Psoas muscle (tissue), 8 donors: Measurements from ENCODE around the gene SPACA4. TPM values are rescaled to one million over a fixed set of nuclear protein-coding genes. Genes with fewer than 3 reads are reported as not detected.

Source experiments
- ATAC-seq, 4 donors: fragments of 200-7000 bp; cut with Tn5 transposase; one replicate each; pipeline ENCODE4 v1.9.1; 2020; ENCODE audit warnings: moderate library complexity in 3 of 4, mild to moderate bottlenecking in 2 of 4
- DNase-seq, 2 donors: peaks; one replicate each; pipeline ENCODE4 v3.0.0-alpha.2; 2020
- H3K27ac ChIP-seq: fragments of 200-600 bp; one replicate; pipeline ENCODE4 v1.8.0; 2022
- H3K27me3 ChIP-seq, 3 donors: fragments of 200-600 bp in 1 of 3; one replicate each; pipeline versions ENCODE4 v1.6.1 to v1.8.0; 2013 to 2022; ENCODE audit warnings: low read length in 2 of 3, mild to moderate bottlenecking in 2 of 3, moderate library complexity in 1 of 3; ENCODE audit not compliant: insufficient read depth in 3 of 3
- H3K36me3 ChIP-seq, 2 donors: fragments of 200-600 bp in 1 of 2; one replicate each; pipeline versions ENCODE4 v1.6.1 to v1.8.0; 2013 to 2022; ENCODE audit warnings: low read depth in 1 of 2, mild to moderate bottlenecking in 1 of 2, moderate library complexity in 1 of 2; ENCODE audit not compliant: insufficient read depth in 1 of 2
- H3K4me1 ChIP-seq: fragments of 200-600 bp; one replicate; pipeline ENCODE4 v1.8.0; 2022
- H3K4me3 ChIP-seq: fragments of 200-600 bp; one replicate; pipeline ENCODE4 v1.8.0; 2022; ENCODE audit warnings: mild to moderate bottlenecking
- H3K9me3 ChIP-seq: fragments of 200-600 bp; one replicate; pipeline ENCODE4 v1.8.0; 2022
- WGBS, 3 donors: extraction: QIAGEN DNeasy Blood & Tissue Kit; methylation state at CpG; one replicate each; pipeline versions ENCODE4 v1.1.6 to v1.1.7; 2013; 5-methylcytosine and 5-hydroxymethylcytosine counted together
- intact Hi-C, 2 donors: fragments of 100-400 bp; cut with DNase I; formaldehyde crosslinking; loops; one replicate each; pipeline versions ENCODE4 v1.11.0 to v1.14.2; 2022
- polyA plus RNA-seq, 3 donors: library from polyadenylated mRNA; stranded (reverse); fragments of 200-250 nt; gene quantifications; one replicate each; pipeline ENCODE4 v1.2.3, GENCODE V29; 2013
- total RNA-seq, 4 donors: library from RNA; stranded (reverse); fragmentation: NEBNext Ultra II Directional in 2 of 4; extraction: Animal tissue kit (Norgen Biotek cat#: 25700) in 2 of 4; gene quantifications; one replicate each; pipeline versions ENCODE4 v1.2.1 to v1.2.4, GENCODE V29; 2021 to 2023
- TF ChIP-seq, protein P1 (sequence below): fragments of 200-600 bp; IDR thresholded peaks from one replicate; pipeline ENCODE4 v1.8.0; 2022; ENCODE audit warnings: antibody characterized with exemption
- donor health status: healthy with polysubstance abuse.
- donor health status: DM: no; HTN: no; CAD: no; lungs with moderate emphysema.
- donor health status: Bipolar disorder and iron deficiency.
- donor health status: healthy.
- donor health status: DM: yes; HTN: yes; CAD: no.
- donor health status: DM: no; HTN: no; CAD: no.
- donor health status: DM: no; HTN: no; CAD: no.
- donor health status: DM: yes; HTN: yes; CAD: no.

The SPACA4 gene
- total and polyA plus RNA-seq, 7 donors = not detected

DNA sequence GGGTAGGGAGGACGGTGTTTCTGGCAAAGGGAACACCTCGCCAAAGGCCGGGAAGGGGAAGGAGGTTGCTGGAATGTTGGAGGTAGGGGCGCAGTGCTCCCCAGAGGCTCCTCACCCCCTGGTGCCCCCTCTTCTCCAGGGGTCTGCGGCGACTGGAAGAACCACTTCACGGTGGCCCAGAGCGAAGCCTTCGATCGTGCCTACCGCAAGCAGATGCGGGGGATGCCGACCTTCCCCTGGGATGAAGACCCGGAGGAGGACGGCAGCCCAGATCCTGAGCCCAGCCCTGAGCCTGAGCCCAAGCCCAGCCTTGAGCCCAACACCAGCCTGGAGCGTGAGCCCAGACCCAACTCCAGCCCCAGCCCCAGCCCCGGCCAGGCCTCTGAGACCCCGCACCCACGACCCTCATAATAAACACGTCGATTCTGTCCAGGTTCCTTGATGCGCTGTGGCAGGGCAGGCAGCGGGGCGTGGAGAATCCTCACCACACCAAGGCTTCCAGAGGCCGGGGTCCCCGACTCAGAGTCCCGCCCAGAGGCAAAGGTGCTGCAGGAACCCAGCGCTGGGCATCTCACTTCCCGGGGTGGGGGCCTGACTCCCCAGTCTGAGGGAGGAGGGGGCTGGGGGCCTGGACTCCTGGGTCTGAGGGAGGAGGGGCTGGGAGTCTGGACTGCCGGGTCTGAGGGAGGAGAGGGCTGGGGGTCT, 7.4 kb upstream of the SPACA4 start:
- no peak for ATAC-seq
- TF ChIP-seq, protein P1, sequence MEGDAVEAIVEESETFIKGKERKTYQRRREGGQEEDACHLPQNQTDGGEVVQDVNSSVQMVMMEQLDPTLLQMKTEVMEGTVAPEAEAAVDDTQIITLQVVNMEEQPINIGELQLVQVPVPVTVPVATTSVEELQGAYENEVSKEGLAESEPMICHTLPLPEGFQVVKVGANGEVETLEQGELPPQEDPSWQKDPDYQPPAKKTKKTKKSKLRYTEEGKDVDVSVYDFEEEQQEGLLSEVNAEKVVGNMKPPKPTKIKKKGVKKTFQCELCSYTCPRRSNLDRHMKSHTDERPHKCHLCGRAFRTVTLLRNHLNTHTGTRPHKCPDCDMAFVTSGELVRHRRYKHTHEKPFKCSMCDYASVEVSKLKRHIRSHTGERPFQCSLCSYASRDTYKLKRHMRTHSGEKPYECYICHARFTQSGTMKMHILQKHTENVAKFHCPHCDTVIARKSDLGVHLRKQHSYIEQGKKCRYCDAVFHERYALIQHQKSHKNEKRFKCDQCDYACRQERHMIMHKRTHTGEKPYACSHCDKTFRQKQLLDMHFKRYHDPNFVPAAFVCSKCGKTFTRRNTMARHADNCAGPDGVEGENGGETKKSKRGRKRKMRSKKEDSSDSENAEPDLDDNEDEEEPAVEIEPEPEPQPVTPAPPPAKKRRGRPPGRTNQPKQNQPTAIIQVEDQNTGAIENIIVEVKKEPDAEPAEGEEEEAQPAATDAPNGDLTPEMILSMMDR = no peak
- DNase-seq = no peak
- intact Hi-C loops = no loop called here
- no peaks in the 10 kb centered on the region for H3K36me3 ChIP-seq
- H3K27ac ChIP-seq = no peak overlapping the region
- 59 to 67% (median 64%) methylated on average over 27 to 30 of the region's 30 CpGs for WGBS, 3 donors
- peaks cover 0 to 4% (median 0%) of the 10 kb centered on the region in 3 donors for H3K27me3 ChIP-seq
- H3K4me3 ChIP-seq = no peak overlapping the region
- H3K4me1 ChIP-seq = no peaks in the 10 kb centered on the region
- H3K9me3 ChIP-seq = no peaks in the 10 kb centered on the region

DNA sequence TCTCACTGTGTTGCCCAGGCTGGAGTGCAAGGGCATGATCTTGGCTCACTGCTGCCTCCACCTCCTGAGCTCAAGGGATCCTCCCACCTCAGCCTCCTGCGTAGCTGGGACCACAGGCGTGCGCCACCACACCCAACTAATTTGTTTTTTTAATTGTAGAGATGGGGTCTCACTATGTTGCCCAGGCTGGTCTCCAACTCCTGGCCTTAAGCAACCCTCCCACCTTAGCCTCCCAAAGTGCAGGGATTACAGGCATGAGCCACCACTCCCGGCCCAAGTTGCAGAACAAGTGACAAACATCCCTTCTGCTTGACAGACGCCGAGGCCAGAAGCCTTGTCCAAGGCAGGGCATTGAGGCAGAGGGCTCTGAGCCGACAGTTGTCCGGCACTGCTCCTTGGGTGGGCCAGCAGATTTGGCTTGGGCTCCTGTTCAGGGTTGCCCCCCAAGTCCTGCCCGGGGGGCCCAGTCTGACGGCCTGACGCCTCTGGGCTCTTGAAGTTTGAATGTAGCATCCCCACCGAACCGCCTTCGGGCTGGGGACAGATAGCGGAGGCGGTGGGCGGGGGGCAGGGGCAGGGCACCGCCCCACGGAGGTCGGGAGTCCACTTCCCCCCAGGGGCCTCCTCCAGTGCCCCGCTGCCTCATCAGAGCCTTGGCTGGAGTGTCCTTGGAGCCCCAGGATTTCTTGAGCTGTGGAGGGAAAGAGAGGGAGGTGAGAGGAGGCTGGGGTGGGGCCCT, 5.7 kb upstream of the SPACA4 start:
- Histone ChIP-seq H3K27me3 (peaks cover 0 to 4% (median 0%) of the 10 kb centered on the region in 3 donors), H3K36me3 (no peaks in the 10 kb centered on the region), H3K9me3 (no peaks in the 10 kb centered on the region), H3K27ac (no peak overlapping the region), H3K4me3 (no peak overlapping the region), H3K4me1 (no peaks in the 10 kb centered on the region)
- no peak for ATAC-seq
- intact Hi-C loops = no loop called here
- TF ChIP-seq, protein P1 = no peak
- no peak for DNase-seq
- WGBS, 3 donors = 84 to 87% (median 85%) methylated on average over 20 to 21 of the region's 21 CpGs

DNA sequence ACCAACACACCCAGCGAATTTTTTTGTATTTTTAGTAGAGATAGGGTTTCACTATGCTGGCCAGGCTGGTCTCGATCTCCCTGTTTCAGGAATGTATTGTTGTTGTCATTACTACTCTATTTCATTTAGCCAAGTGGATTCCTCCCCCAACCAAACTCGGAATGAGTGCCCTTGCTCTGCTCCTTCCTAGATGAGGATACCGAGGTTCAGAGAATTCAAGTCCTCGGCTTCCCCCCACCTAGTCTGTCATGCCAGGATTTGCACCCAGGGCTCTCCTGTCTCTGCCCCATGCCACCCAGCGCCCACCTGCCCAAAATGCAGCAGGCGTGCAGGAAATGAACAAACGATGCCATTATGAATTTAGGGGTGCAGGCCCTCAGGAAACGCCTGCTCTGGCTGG, 3.5 kb upstream of the SPACA4 start:
- no peak for ATAC-seq
- TF ChIP-seq, protein P1 = no peak
- H3K9me3 ChIP-seq = no peaks in the 10 kb centered on the region
- whole genome bisulfite sequencing, 3 donors = 73 to 83% (median 77%) methylated on average over 9 of the region's 9 CpGs
- H3K27ac ChIP-seq = no peak overlapping the region
- H3K27me3 ChIP-seq = peaks cover 0 to 4% (median 0%) of the 10 kb centered on the region in 3 donors
- H3K4me3 ChIP-seq = no peak overlapping the region
- DNase-seq = no peak
- intact Hi-C loops = no loop called here
- H3K4me1 ChIP-seq = no peaks in the 10 kb centered on the region
- no peaks in the 10 kb centered on the region for H3K36me3 ChIP-seq

DNA sequence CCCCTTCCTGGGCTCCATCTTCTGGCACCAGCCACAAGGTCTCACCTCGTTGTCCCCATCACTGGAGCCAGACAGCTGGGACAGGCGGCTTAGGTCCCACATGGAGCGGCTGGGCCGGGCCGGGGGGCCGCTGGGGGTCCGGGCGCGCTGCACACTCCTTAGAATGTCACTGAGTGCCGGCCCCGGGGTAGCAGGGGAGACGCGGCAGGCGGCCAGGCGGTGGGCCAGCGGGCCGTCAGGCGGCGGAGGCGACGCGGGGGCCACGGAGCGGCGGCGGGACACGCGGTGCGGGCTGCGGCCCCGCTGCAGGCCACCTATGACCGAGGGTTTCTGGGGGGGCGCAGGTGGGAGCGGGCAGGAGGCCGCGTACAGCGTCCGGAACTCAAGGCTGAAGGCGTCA, 3.1 kb upstream of the SPACA4 start:
- Histone ChIP-seq H3K4me3 (no peak overlapping the region), H3K36me3 (no peaks in the 10 kb centered on the region), H3K27me3 (no peaks in the 10 kb centered on the region), H3K4me1 (no peaks in the 10 kb centered on the region), H3K27ac (no peak overlapping the region), H3K9me3 (no peaks in the 10 kb centered on the region)
- WGBS, 3 donors = 89 to 91% (median 90%) methylated on average over 39 of the region's 39 CpGs
- DNase-seq (no peak), ATAC-seq (no peak)
- intact Hi-C loops = no loop called here
- TF ChIP-seq, protein P1 = no peak
